ENCODE measurements around the gene GYPB. TPM values are rescaled to one million over a fixed set of nuclear protein-coding genes. Genes with fewer than 3 reads are reported as not detected.
"Not testable (repeated sequence)": the region's sequence is repeated elsewhere in the genome, so short reads cannot be mapped to it uniquely, and the experiment has no call there.

The GYPB gene
- not detected for total RNA-seq

- DNase-seq; H3K4me3 Mint-ChIP-seq; H3K27me3 Mint-ChIP-seq; CTCF ChIA-PET; ATAC-seq; H3K36me3 Mint-ChIP-seq (ENCODE audit: low read depth); H3K9me3 Mint-ChIP-seq (ENCODE audit: low read depth); intact Hi-C loops (cut with DNase I, micrococcal nuclease); POLR2A ChIA-PET; H3K4me1 Mint-ChIP-seq; H3K27ac Mint-ChIP-seq: not testable (repeated sequence)
Measured at GRCh38 chr4:144019277-144019676, at the start of gene GYPB. Gene GYPB, minus strand, starts transcription at chr4:144019380. Its CDS starts 93 bp downstream, at chr4:144019287.

- intact Hi-C loops (cut with DNase I, micrococcal nuclease); DNase-seq; H3K4me1 Mint-ChIP-seq; POLR2A ChIA-PET; CTCF ChIA-PET; H3K27ac Mint-ChIP-seq; ATAC-seq; H3K4me3 Mint-ChIP-seq; H3K27me3 Mint-ChIP-seq; H3K36me3 Mint-ChIP-seq (ENCODE audit: low read depth): not testable (repeated sequence)
- peaks cover 12% of the 10 kb centered on the region for H3K9me3 Mint-ChIP-seq (ENCODE audit: low read depth)
Measured at GRCh38 chr4:144061556-144061955, 42.4 kb upstream of the GYPB start.

- intact Hi-C loops (cut with DNase I, micrococcal nuclease); DNase-seq; ATAC-seq; H3K27ac Mint-ChIP-seq; H3K4me1 Mint-ChIP-seq; H3K4me3 Mint-ChIP-seq; H3K36me3 Mint-ChIP-seq (ENCODE audit: low read depth); H3K27me3 Mint-ChIP-seq; POLR2A ChIA-PET; CTCF ChIA-PET: not testable (repeated sequence)
- peaks cover 12% of the 10 kb centered on the region for H3K9me3 Mint-ChIP-seq (ENCODE audit: low read depth)
Measured at GRCh38 chr4:144060234-144060859, 41.2 kb upstream of the GYPB start.

- peaks cover under 1% of the 10 kb centered on the region for H3K27me3 Mint-ChIP-seq
- no peak overlapping the region for H3K27ac Mint-ChIP-seq
- ATAC-seq (no peak), DNase-seq (no peak)
- ChIA-PET CTCF (no interaction called here), POLR2A (no interaction called here)
- H3K36me3 Mint-ChIP-seq (ENCODE audit: low read depth): no peaks in the 10 kb centered on the region
- intact Hi-C loops (cut with DNase I, micrococcal nuclease): no loop called here
- peaks cover 7% of the 10 kb centered on the region for H3K9me3 Mint-ChIP-seq (ENCODE audit: low read depth)
- H3K4me1 Mint-ChIP-seq: no peaks in the 10 kb centered on the region
- H3K4me3 Mint-ChIP-seq: no peak overlapping the region
Measured at GRCh38 chr4:144056800-144057199, 37.6 kb upstream of the GYPB start.

GRCh38 chr4:144055336-144055735 lies 36.2 kb upstream of the GYPB start:
- H3K4me3 Mint-ChIP-seq; POLR2A ChIA-PET; H3K9me3 Mint-ChIP-seq (ENCODE audit: low read depth); DNase-seq; intact Hi-C loops (cut with DNase I, micrococcal nuclease); H3K36me3 Mint-ChIP-seq (ENCODE audit: low read depth); ATAC-seq; H3K27me3 Mint-ChIP-seq; H3K27ac Mint-ChIP-seq; CTCF ChIA-PET; H3K4me1 Mint-ChIP-seq: not testable (repeated sequence)

GRCh38 chr4:144051494-144051893 lies 32.3 kb upstream of the GYPB start:
- ATAC-seq; H3K4me1 Mint-ChIP-seq; H3K27ac Mint-ChIP-seq; CTCF ChIA-PET; POLR2A ChIA-PET; H3K27me3 Mint-ChIP-seq; H3K4me3 Mint-ChIP-seq; H3K36me3 Mint-ChIP-seq (ENCODE audit: low read depth); DNase-seq; H3K9me3 Mint-ChIP-seq (ENCODE audit: low read depth); intact Hi-C loops (cut with DNase I, micrococcal nuclease): not testable (repeated sequence)

- H3K36me3 Mint-ChIP-seq (ENCODE audit: low read depth); POLR2A ChIA-PET; intact Hi-C loops (cut with DNase I, micrococcal nuclease); ATAC-seq; H3K4me1 Mint-ChIP-seq; H3K27me3 Mint-ChIP-seq; CTCF ChIA-PET; H3K9me3 Mint-ChIP-seq (ENCODE audit: low read depth); H3K27ac Mint-ChIP-seq; H3K4me3 Mint-ChIP-seq; DNase-seq: not testable (repeated sequence)
Measured at GRCh38 chr4:144050631-144051030, 31.5 kb upstream of the GYPB start.

- intact Hi-C loops (cut with DNase I, micrococcal nuclease); H3K36me3 Mint-ChIP-seq (ENCODE audit: low read depth); H3K27ac Mint-ChIP-seq; POLR2A ChIA-PET; H3K9me3 Mint-ChIP-seq (ENCODE audit: low read depth); H3K27me3 Mint-ChIP-seq; H3K4me1 Mint-ChIP-seq; H3K4me3 Mint-ChIP-seq; CTCF ChIA-PET; ATAC-seq; DNase-seq: not testable (repeated sequence)
Measured at GRCh38 chr4:144049495-144050424, 30.6 kb upstream of the GYPB start.

GRCh38 chr4:144044936-144045335 lies 25.8 kb upstream of the GYPB start:
- CTCF ChIA-PET, ATAC-seq: not testable (repeated sequence)

GRCh38 chr4:144032580-144032979 lies 13.4 kb upstream of the GYPB start:
- H3K27ac Mint-ChIP-seq; H3K9me3 Mint-ChIP-seq (ENCODE audit: low read depth); intact Hi-C loops (cut with DNase I, micrococcal nuclease); DNase-seq; H3K4me3 Mint-ChIP-seq; ATAC-seq; CTCF ChIA-PET; H3K36me3 Mint-ChIP-seq (ENCODE audit: low read depth); H3K4me1 Mint-ChIP-seq; H3K27me3 Mint-ChIP-seq; POLR2A ChIA-PET: not testable (repeated sequence)

More at GRCh38 chr4:144044936-144045335, 25.8 kb upstream of the GYPB start:
- H3K27me3 Mint-ChIP-seq; H3K36me3 Mint-ChIP-seq (ENCODE audit: low read depth); H3K4me3 Mint-ChIP-seq; POLR2A ChIA-PET; H3K4me1 Mint-ChIP-seq; H3K9me3 Mint-ChIP-seq (ENCODE audit: low read depth); DNase-seq; H3K27ac Mint-ChIP-seq; intact Hi-C loops (cut with DNase I, micrococcal nuclease): not testable (repeated sequence)

GRCh38 chr4:144031875-144032274 lies 12.7 kb upstream of the GYPB start:
- ATAC-seq; H3K36me3 Mint-ChIP-seq (ENCODE audit: low read depth); intact Hi-C loops (cut with DNase I, micrococcal nuclease); H3K4me1 Mint-ChIP-seq; CTCF ChIA-PET; H3K4me3 Mint-ChIP-seq; DNase-seq; H3K27me3 Mint-ChIP-seq; H3K27ac Mint-ChIP-seq; H3K9me3 Mint-ChIP-seq (ENCODE audit: low read depth): not testable (repeated sequence)
- POLR2A ChIA-PET: interaction anchor here (0.7 kb wide), 1 partner anchor 208 kb away, joined by 3 read pairs; no protein-coding TSS in a partner anchor

GRCh38 chr4:144031369-144031768 lies 12.2 kb upstream of the GYPB start:
- intact Hi-C loops (cut with DNase I, micrococcal nuclease); H3K4me1 Mint-ChIP-seq; CTCF ChIA-PET: not testable (repeated sequence)

More at GRCh38 chr4:144031369-144031768, 12.2 kb upstream of the GYPB start:
- DNase-seq; H3K4me3 Mint-ChIP-seq; H3K36me3 Mint-ChIP-seq (ENCODE audit: low read depth); H3K27ac Mint-ChIP-seq; H3K27me3 Mint-ChIP-seq; ATAC-seq; H3K9me3 Mint-ChIP-seq (ENCODE audit: low read depth): not testable (repeated sequence)
- POLR2A ChIA-PET: interaction anchor here (0.7 kb wide), 1 partner anchor 207 kb away, joined by 3 read pairs; no protein-coding TSS in a partner anchor
